ENCODE data around the gene CCDC201.

DNA sequence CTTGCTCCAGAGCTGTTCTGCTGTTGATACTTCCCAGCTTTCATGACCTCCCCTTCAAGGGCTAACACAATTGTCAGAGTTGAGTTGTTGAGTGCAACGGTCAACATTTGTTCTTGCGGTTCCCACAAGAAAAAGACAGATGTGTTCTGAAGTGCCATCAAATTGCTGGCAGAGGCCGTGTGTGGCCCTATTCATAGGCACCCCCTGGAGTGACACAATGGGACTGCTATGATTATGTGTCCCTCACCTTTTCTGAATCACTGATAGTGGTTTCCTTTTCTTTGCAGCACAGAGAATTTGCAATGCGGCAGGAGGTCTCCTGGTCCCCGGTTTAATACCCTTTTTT, 9.6 kb upstream of the CCDC201 start:
- TF ChIP-seq YY1 (IDR thresholded peaks at IDR 0.05; ENCODE audit: low read depth) (no peak), RCOR1 (IDR thresholded peaks at IDR 0.05; ENCODE audit: low read length) (no peak), RAD21 (IDR thresholded peaks at IDR 0.05; ENCODE audit: low read length) (no peak), MAX (IDR thresholded peaks at IDR 0.05; ENCODE audit: low read depth) (no peak), CTCF (IDR thresholded peaks at IDR 0.05) (no peak), EZH2phosphoT487 (IDR thresholded peaks at IDR 0.05; ENCODE audit: borderline replicate concordance, low read depth) (no peak), RXRA (IDR thresholded peaks at IDR 0.05; ENCODE audit: borderline replicate concordance, low read depth) (no peak)
